Ecto neural progenitor cell (in vitro differentiated cells): ENCODE results near the gene KCMF1.
"Not testable (repeated sequence)": the region's sequence is repeated elsewhere in the genome, so short reads cannot be mapped to it uniquely, and the experiment has no call there.

Experiments used
- DNase-seq: peaks from one replicate; pipeline ENCODE4 v3.0.0-alpha.2; 2018; ENCODE audit warnings: low spot score

The KCMF1 gene

GRCh38 chr2:84970868-84971509 lies at the start of gene KCMF1:
Gene KCMF1 (plus strand): TSS chr2:84971161. CDS start chr2:84971452, 291 bp downstream.
- DNase-seq = peak; percentile 89

- DNase-seq = no peak
Measured at GRCh38 chr2:84923009-84923408, 48.0 kb upstream of the KCMF1 start.

GRCh38 chr2:84924173-84925106 lies 46.5 kb upstream of the KCMF1 start:
- DNase-seq = no peak

- DNase-seq = no peak
Measured at GRCh38 chr2:84925336-84925723, 45.6 kb upstream of the KCMF1 start.

GRCh38 chr2:84925724-84926376 lies 45.1 kb upstream of the KCMF1 start:
- DNase-seq = peak; percentile 98

GRCh38 chr2:84927275-84927627 lies 43.7 kb upstream of the KCMF1 start:
- DNase-seq = no peak

- no peak for DNase-seq
Measured at GRCh38 chr2:84931384-84931821, 39.6 kb upstream of the KCMF1 start.

GRCh38 chr2:84938194-84938879 lies 32.6 kb upstream of the KCMF1 start:
- no peak for DNase-seq

- no peak for DNase-seq
Measured at GRCh38 chr2:84939426-84940087, 31.4 kb upstream of the KCMF1 start.

GRCh38 chr2:84940088-84940470 lies 30.9 kb upstream of the KCMF1 start:
- DNase-seq = no peak

GRCh38 chr2:84940831-84941412 lies 30.0 kb upstream of the KCMF1 start:
- no peak for DNase-seq

GRCh38 chr2:84942166-84942565 lies 28.8 kb upstream of the KCMF1 start:
- DNase-seq = no peak

- no peak for DNase-seq
Measured at GRCh38 chr2:84942964-84943421, 28.0 kb upstream of the KCMF1 start.

- DNase-seq = no peak
Measured at GRCh38 chr2:84944295-84944909, 26.6 kb upstream of the KCMF1 start.

GRCh38 chr2:84945838-84946203 lies 25.1 kb upstream of the KCMF1 start:
- not testable (repeated sequence) for DNase-seq

- no peak for DNase-seq
Measured at GRCh38 chr2:84946204-84947009, 24.6 kb upstream of the KCMF1 start.

- no peak for DNase-seq
Measured at GRCh38 chr2:84947010-84947593, 23.9 kb upstream of the KCMF1 start.

- DNase-seq = no peak
Measured at GRCh38 chr2:84953535-84953934, 17.4 kb upstream of the KCMF1 start.

- DNase-seq = no peak
Measured at GRCh38 chr2:84954329-84954728, 16.6 kb upstream of the KCMF1 start.
